ENCODE results near the gene CD69.

GRCh38 chr12:9792185-9792900 lies 31.6 kb upstream of the CD69 start:
- TF ChIP-seq REST (IDR thresholded peaks at IDR 0.05; ENCODE audit: insufficient read depth in 1 of 2, low read depth in 2 of 2, low read length in 2 of 2), result no peak
- TF ChIP-seq POLR2AphosphoS5 (IDR thresholded peaks at IDR 0.05; ENCODE audit: low read depth, low read length), result no peak
